Activated naive CD4-positive, alpha-beta T cell (primary cell): ENCODE measurements around the gene UROS.

Experiments
- DNase-seq, 4 experiments: peaks; one replicate each; lab custom pipeline; 2025; lab: John Stamatoyannopoulos, UW

Gene UROS

DNA sequence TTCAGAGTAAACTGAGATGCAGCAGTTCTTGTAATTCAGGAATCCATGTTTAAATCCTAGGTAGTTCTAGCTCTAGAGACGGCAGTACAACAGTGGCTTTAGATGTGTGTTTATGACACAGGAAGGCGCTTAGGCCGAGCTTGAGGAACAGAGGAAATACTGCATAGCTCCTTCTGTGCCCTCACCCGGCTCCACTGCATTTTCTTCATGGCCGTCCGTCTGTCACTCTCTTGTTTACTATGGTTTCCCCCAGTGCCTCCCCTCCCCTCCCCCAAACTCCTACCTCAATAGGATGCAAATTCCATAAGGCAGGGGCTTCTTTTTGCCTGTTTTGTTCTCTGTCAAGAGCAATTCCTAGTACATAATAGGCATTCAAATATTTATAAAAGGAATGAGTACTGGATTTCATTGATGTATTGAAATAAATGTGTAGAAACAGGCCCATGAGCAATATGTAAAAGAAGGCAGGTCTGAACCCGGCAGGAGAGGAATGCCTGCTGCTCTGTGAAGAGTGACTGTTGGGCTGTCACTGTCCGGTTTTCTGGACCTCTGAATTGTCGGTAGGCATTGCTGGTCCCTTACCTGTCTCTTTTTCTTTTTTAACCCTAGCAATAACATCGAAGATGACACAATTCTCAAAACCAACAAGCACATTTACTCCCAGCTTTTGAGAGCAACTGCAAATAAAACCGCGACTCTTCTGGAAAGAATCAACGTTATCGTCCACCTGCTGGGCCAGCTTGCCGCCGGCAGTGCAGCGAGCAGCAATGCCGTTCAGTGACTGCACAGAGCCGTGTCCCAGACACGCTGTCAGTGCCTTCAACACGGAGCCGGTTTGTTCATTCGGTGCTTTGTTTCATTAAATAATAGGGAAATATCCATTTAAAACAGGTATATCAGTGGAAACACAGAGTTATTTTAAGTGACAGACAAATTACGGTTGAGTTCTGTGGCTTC is 60.1 kb downstream of the UROS start:
- DNase-seq, result no peak

DNA sequence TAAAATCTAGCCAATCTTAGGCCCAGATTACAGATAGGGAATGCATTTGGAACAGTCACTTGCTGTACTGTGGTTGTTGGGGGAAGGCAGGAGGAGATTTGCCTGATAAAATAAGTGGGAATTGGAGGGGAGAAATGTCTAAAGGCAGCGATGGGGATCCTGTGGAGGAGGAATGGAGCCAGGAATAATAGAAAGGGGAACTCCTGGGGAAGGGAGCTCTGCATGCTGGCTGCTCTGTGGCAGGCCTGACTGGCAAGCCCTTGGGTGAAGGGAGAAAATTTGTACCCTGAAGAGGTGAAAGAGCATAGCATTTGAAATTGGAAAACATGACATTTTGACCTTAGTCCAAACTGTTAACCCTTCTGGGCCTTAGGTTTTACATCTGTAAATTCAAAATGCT is 61.1 kb downstream of the UROS start:
- DNase-seq, result no peak

DNA sequence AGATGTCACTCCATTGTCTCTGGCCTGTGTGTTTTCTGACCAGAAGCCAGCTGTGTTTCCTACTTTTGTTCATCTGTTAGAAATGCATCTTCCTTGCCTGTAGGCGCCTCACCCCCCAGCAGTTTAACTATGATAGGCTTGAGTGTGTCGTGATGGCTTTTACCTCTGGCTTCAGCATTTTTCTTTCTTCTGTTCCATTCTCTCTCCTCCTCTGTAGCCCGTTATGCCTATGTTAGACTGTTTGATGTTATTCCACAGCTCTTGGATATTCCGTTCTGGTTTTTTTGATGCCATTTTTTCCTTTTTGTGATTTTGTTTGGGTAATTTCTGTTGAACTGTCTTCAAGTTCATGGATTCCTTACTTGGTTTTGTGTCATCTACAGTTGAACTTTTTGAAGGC is 65.3 kb downstream of the UROS start:
- no peak for DNase-seq

DNA sequence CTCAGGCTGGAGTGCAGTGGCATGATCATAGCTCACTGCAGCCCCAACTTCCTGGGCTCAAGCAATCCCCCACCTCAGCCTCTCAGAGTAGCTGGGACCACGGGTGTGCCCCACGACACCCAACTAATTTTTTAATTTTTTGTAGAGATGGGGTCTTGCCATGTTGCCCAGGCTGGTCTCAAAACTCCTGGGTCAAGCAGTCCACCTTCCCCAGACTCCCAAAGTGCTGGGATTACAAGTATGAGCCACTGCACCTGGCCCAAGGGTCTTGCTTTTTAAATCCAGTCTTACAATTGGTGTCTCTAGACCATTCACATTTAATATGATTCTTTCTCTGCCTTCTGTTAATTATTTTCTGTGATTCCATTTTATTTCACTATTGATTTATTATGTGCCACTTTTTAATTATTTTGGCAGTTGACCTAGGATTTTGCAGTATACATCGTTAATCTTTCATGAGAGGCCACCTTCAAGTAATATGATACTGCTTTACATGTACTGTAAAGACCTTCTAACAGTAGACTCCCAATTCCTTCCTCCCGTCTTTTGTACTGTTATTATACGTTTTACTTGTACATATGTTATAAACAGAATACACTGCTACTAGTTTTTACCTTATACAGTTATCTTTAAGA is 66.1 kb downstream of the UROS start:
- no peak for DNase-seq

DNA sequence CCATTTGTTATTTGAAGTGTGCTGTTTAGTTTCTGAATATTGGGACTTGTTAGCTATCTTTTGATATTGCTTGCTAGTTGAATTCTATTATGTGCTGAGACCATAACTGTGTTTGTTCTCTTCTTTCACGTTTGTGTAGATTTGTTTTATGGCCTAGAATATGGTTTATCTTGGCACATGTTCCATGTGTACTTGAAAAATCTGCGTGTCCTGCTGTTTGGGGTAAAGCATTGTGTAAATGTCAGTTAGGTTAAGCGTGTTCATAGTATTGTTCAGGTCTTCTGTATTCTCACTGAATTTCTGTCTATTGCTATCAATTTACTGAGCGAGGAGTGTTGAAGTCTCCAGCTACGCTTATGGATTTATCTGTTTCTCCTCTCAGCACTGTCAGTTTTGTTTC is 66.9 kb downstream of the UROS start:
- DNase-seq, result no peak

DNA sequence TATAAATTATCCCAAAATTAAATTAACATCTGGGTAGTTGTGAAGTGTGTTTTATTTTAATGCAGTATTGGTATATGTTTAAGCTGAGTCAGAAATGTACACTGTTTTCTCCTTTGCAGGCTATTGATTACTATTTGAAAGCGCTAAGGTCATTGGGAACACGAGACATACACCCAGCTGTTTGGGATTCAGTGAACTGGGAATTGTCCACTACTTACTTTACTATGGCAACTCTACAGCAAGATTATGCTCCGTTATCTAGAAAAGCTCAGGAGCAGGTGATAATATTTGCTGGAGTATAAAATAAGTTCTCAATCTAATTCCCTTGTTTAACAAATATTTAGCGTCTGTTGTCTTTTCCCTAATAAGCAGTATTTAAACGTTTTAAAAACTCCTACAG is 75.6 kb downstream of the UROS start:
- no peak for DNase-seq

DNA sequence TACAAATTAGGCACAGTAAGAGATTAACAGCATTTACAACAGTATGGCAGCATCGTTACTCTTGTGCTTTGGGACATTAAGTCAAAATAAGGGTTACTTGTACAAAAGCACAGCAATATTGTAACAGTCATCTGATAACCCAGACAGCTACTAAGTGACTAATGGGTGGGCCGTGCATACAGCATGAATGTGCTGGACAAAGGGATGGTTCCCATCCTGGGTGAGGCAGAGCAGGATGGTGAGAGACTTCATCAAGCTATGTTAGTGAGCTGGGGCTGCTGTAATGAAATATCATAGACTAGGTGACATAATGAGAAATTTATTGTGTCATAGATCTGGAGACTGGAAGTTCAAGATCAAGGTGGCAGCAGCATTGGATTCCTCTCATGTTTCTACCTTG is 78.1 kb downstream of the UROS start:
- no peak for DNase-seq

DNA sequence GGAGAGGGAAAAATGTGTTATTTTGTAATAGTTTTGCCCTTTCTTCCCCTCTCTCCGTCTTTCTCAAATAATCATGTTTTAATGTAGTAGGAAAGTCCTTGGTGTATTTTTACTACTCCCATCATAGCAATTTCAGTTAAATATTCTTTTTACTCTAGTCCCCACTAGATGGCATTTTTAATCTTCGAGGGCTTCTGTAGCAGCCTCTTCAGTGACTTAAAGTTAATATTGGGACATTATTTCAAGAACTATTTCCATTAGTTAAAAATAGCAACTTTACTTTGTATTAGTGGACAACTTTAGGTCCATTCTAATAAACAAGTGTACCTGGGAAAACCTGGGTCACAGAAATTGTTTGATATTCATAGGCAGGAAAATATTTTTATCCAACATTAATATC is 80.6 kb downstream of the UROS start:
- no peak for DNase-seq

DNA sequence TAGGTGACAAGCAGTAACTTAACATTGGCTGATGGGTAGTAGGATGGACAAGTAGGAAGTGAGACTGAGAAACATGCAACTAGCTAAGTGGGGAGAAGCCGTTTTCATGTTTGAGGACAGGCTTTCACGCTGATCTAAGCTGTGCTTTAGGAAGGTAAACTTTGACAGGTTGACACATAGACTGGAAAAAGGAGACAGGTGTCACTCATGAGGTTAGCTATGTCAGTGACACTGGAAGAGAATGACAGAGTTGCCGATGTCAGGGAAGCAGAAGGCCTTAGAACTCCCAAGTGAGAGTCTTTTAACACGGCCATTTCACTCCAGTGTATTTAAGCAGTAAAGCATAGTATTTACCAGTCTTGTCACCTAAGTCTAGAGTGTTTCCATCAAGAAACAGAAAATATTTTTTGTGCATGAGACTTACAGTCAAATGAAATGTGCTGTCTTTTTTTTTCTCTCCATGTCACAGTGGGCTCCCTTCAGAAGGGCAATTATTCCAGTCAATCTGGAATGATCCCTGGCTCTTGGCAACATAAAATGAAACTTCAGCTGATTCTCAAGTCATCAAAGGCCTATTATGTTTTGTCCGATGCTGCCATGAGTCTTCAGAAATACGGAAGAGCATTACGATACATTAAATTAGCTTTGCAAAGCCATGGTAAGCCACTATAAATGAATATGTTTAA is 82.9 kb downstream of the UROS start:
- DNase-seq, result no peak
